ENCODE measurements around the gene SLC35A4.
"Not testable (repeated sequence)": the region's sequence is repeated elsewhere in the genome, so short reads cannot be mapped to it uniquely, and the experiment has no call there.

The SLC35A4 gene

DNA sequence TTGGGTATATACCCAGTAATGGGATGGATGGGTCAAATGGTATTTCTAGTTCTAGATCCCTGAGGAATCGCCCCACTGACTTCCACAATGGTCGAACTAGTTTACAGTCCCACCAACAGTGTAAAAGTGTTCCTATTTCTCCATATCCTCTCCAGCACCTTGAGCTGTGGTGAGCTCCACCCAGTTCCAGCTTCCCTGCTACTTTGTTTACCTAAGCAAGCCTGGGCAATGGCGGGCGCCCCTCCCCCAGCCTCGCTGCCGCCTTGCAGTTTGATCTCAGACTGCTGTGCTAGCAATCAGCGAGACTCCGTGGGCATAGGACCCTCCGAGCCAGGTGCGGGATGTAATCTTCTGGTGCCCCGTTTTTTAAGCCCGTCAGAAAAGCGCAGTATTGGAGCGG, 28.4 kb downstream of the SLC35A4 start:
- not testable (repeated sequence) for DNase-seq

DNA sequence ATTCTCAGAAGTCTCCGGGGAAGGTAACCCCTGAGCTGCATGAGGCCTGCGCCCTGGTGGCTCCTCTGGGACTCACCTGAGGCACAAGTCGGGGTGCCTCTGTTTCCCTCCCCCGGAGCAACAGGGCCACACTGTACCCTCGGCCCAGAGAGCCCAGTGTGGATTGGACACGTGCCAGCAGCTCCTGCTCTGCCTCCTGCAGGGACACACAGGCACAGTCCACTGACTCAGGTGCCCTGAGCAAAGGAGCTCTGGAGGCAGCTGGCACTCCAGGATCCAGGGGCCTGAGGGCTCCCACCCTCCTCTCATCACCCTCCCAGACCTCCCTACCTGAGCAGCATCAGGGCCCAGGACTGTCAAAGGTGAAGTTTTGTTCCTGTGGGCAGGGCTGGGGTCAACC, 29.5 kb downstream of the SLC35A4 start:
- DNase-seq = no peak

DNA sequence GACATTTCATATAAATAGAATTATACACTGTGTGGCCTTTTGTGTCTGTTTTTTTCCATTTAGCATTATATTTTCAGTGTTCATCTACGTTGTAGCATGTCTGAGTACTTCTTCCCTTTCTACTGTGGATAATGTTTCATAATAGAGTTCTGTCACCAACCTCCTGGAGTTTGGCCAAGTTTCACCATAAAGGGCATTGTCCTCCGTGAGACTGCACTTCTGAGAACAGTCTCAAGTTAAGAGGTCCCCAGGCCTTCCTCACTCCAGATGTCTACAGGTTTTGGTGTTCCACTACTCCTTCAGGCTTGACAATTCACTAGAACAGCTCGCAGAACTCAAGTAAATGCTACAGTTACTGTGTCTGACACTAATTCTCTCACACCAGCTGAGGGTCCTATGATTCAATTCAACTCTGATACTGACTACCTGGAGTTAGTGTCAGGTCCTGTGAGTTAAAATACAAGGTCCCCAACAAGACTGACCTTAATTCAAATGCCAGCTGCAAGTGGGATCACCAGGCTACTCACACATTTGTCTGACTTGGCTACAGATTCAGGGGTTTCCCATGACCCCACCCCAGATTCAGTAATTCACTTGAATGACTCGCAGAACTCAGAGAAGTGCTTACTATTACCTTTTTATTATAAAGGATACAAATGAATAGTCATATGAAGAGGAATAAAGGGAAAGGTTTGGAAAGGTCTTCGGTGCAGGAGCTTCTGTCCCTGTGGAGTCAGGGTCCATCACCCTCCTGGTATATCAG, 31.1 kb downstream of the SLC35A4 start:
- peak; percentile 61 for DNase-seq

DNA sequence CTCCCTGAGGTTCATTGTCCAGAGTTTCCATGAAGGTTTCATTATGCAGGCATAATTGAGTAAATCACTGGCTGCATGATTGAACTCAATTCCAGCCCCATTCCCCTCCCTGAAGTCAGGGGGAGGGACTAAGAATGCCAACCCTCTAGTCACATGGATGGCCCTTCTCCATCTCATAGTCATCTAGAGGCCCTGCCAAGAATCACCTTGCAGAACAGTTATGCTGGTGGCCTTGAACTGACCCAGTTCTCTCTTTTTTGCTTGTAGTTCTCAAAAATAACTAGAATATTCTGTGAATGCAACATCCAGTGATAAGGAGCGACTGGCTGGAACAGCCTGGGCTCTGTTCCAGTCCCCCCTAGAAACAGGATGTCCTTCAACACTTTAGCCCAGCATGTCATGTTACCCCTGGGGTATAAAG, 31.7 kb downstream of the SLC35A4 start:
- no peak for DNase-seq

DNA sequence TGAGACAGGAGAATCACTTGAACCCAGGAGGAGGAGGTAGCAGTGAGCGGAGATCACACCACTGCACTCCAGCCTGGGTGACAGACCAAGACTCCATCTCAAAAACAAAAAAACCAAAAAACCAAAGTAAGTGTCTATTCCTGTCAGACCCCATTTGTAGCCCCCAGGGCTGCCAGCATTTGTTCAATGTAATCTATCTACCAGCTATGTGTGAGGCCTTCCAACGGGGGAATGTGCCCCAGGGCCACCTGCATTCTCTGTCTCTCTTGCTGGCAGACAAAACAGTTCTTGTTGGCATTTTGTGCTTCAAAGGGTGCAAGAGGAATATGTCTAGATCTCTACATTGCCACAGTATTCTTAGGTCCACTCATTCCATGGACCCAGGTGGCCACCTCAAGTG, 34.2 kb downstream of the SLC35A4 start:
- no peak for DNase-seq

DNA sequence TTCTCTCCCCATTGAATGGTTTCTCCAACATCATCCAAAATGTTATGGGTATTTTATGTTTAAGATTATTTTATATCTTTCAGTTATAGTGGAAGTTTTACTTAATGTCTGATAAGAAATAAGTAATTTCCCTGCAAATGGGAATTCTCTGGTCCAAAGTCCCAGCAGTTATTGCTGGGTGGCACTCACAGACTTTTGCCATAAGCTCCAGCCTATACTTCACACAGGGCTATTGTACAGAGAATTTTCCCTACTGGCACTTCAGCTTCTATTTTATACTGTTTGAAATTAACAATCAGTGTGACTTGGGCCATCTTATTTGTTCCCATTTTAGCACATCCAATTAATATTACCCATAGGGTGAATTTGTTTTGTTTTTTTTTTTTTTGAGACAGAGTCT, 35.5 kb downstream of the SLC35A4 start:
- DNase-seq = no peak

DNA sequence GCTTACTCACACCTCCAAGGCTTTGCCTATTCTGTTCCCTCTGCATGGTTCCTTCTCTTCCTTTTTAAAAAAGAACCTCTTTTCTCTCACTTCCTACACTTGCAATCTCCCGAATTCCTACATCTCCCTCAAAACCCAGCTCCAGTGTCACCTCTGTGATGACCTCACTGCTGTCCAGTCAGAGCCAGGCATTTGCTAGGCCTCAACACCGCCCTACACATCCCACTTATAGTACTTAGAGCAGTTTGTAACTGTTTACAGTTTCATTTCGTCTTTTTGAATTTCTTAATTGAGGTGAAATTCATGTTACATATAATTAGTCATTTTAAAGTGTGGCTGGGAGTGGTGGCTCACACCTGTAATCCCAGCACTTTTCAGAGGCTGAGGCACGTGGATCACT, 37.5 kb downstream of the SLC35A4 start:
- DNase-seq = no peak

DNA sequence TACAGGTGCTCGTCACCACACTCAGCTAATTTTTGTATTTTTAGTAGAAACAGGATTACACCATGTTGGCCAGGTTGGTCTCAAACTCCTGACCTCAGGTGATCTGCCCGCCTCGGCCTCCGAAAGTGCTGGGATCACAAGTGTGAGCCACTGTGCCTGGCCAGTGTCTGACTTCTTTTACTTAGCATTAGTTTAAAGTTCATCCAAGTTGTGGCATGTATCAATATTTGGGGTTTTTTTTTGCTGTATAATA, 38.7 kb downstream of the SLC35A4 start:
- DNase-seq = not testable (repeated sequence)

DNA sequence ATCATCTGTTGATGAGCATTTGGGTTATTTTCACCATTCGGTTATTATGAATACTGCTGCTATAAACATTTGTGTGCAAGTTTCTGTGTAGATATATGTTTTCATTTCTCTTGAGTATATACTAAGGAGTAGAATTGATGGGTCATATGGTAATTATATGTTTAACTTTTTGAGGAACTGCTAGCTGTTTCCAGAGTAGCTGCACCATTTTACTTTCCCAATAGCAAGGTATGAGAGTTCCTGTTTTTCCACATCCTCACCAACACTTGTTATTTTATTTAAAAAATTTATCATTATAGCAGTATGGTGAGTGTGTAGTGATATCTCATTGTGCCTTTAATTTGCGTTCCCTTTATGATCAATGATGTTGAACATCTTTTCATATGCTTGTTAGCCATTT, 39.1 kb downstream of the SLC35A4 start:
- no peak for DNase-seq

DNA sequence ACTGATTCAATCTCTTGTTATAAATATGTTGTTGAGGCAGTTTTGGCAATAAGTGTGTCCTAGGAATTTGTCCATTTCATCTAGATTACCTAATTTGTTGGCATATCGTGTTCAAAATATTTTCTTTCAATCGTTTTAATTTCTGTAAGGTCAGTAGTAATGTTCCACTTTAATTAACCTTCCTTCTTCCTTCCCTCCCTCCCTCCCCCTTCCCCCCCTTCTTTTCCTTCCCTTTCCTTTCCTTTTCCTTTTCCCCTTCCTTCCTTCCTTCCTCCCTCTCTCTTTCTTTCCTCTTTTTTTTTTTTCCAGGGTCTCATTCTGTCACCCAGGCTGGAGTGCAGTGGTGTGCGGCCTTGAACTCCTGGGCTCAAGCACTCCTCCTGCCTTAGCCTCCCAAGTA, 41.3 kb downstream of the SLC35A4 start:
- DNase-seq = no peak

DNA sequence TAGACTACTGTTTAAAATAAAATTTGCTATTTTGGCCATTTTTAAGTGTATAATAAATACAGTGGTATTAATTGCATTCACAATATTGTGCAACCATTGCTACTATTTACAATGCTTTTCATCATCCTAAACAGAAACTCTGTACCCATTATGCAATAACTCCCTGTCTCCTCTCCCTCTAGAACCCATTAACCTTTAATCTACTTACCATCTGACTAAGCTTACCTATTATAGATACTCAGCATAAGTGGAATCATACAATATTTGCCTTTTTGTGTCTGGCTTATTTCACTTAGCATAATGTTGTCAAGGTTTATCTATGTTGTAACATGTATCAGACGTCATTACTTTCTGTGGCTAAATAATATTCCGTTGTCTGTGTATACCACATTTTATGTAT, 42.4 kb downstream of the SLC35A4 start:
- no peak for DNase-seq

DNA sequence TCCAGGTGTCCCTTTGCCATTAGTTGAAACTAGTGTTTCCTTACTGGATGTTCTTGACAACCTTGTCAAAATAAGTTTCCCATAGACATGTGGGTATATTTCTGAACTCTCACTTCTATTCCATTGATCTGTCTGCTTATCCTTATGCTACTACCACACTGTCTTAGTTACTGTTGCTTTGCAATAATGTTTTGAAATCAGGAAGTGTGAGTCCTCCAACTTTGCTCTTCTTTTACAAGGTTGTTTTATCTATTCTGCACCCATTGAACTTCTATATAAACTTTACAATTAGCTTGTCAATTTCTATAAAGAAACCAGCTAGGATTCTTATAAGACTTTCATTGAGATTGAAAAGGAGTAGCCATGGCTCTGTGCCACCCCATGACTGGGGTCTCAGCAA, 44.1 kb downstream of the SLC35A4 start:
- DNase-seq = no peak

DNA sequence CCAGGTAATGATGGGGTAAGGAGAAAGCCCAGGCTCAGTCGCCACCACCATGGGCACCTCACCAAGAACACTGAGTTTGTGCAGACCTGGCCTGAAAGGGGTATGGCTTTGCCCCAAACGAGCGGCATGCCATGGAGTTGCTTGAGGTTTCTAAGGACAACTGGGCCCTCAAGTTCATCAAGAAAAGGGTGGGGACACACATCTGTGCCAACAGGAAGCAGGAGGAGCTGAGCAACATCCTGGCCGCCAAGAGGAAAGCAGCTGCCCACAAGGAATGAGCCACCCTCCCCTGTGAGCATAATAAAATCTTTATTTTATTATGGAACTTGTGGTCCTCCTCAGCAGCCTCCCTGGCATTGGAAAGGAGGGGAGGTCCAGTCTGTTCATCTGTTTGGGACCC, 44.5 kb downstream of the SLC35A4 start:
- DNase-seq = no peak

DNA sequence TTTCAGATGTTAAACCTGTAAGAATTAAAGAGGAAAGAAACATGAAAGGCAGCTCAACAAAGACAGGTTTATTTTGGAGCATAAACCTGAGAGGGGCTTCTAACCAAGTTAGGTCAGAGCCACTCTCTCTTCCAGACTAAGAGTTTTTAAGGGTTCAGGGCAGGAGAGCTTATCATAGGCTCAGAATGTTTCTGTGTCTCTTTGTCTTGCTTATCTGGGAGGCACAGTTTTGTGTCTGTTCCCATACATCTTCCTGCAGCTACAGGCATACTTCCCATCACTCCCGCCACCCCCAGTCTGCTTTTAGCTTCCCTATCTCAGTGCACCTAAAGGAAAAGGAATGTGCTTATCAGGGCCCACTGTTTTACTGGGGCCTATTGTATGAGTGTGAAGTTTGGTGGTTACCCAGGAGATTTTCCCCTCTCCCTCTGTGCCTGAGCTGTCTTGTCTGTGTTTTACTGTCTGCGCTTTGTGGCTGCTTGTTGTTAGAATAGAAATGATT, 46.4 kb downstream of the SLC35A4 start:
- no peak for DNase-seq

Measured in midbrain (tissue), 1 donor.